Suprapubic skin (tissue), 4 donors: Measurements from ENCODE around the gene ANKRD44. TPM values are rescaled to one million over a fixed set of nuclear protein-coding genes. Genes with fewer than 3 reads are reported as not detected.

ENCODE experiments used
- DNase-seq, 2 donors: peaks; one replicate each; pipeline ENCODE4 v3.0.0-alpha.2; 2019; ENCODE audit warnings: low spot score in 2 of 2
- H3K27ac ChIP-seq: fragments of 200-600 bp; sonication (generic); one replicate; pipeline ENCODE4 v1.5.1; 2019
- H3K27me3 ChIP-seq: fragments of 200-600 bp; sonication (generic); one replicate; pipeline ENCODE4 v1.5.1; 2019
- H3K36me3 ChIP-seq: fragments of 200-600 bp; sonication (generic); one replicate; pipeline ENCODE4 v1.5.1; 2019
- H3K4me1 ChIP-seq: fragments of 200-600 bp; sonication (generic); one replicate; pipeline ENCODE4 v1.5.1; 2019
- H3K4me3 ChIP-seq: fragments of 200-600 bp; sonication (generic); one replicate; pipeline ENCODE4 v1.5.1; 2019; ENCODE audit warnings: mild to moderate bottlenecking
- H3K9me3 ChIP-seq: fragments of 200-600 bp; sonication (generic); one replicate; pipeline ENCODE4 v1.5.1; 2019
- EP300 ChIP-seq: sonication (generic); formaldehyde crosslinking; IDR thresholded peaks from one replicate; pipeline ENCODE4 v1.6.1; 2017; ENCODE audit warnings: antibody characterized with exemption
- POLR2A ChIP-seq, 2 donors: fragments of 450-650 bp; IDR thresholded peaks; one replicate each; pipeline ENCODE4 v1.6.1; 2017; ENCODE audit warnings: antibody characterized with exemption in 2 of 2, mild to moderate bottlenecking in 2 of 2, moderate library complexity in 2 of 2
- POLR2AphosphoS5 ChIP-seq, 3 donors: sonication (generic); formaldehyde crosslinking; IDR thresholded peaks; one replicate each; pipeline ENCODE4 v1.6.1; 2017; ENCODE audit warnings: antibody characterized with exemption in 3 of 3
- WGBS: methylation state at CpG from one replicate; pipeline ENCODE4 v1.1.5; 2018; 5-methylcytosine and 5-hydroxymethylcytosine counted together
- total RNA-seq, 4 donors: library from RNA; depleted of rRNA; stranded (reverse); fragments of >200 nt; gene quantifications; one replicate each; pipeline ENCODE4 v1.1.0, GENCODE V29; 2016
- TF ChIP-seq, protein P1 (sequence below), 2 donors: fragments of 200-600 bp in 1 of 2; fragments of 450-650 bp in 1 of 2; sonication (generic) in 1 of 2; IDR thresholded peaks; one replicate each; pipeline ENCODE4 v1.5.1; 2016 to 2019; ENCODE audit warnings: antibody characterized with exemption in 2 of 2, mild to moderate bottlenecking in 1 of 2, moderate library complexity in 1 of 2

The ANKRD44 gene
- total RNA-seq, 4 donors from 2014 or later, result 6.3 to 34.4 (median 17.8) TPM

DNA sequence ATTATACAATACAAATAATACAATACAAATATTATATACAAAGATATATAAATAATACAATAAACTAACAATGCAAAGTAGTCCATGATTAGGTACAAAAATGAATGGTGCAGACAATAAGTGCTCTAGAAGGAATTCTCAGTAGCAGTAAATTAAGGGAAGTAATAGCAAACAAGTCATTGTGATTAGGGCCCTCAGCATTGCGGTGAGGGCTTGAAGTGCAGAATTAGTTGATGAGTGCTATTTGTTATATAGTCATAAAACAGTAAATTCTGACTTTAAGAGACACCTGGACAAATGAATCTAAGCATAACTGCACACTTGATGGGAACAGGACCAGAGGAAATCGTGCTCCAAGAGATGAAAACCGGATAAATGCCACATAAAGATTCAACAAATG, 74.9 kb downstream of the ANKRD44 start:
- WGBS, result 88% methylated on average over 3 of the region's 3 CpGs
- peaks cover 17% of the 10 kb centered on the region for H3K4me1 ChIP-seq
- TF ChIP-seq POLR2A (IDR thresholded peaks at IDR 0.05) (no peak), POLR2AphosphoS5 (IDR thresholded peaks at IDR 0.05) (no peak), EP300 (no peak)
- TF ChIP-seq, protein P1, sequence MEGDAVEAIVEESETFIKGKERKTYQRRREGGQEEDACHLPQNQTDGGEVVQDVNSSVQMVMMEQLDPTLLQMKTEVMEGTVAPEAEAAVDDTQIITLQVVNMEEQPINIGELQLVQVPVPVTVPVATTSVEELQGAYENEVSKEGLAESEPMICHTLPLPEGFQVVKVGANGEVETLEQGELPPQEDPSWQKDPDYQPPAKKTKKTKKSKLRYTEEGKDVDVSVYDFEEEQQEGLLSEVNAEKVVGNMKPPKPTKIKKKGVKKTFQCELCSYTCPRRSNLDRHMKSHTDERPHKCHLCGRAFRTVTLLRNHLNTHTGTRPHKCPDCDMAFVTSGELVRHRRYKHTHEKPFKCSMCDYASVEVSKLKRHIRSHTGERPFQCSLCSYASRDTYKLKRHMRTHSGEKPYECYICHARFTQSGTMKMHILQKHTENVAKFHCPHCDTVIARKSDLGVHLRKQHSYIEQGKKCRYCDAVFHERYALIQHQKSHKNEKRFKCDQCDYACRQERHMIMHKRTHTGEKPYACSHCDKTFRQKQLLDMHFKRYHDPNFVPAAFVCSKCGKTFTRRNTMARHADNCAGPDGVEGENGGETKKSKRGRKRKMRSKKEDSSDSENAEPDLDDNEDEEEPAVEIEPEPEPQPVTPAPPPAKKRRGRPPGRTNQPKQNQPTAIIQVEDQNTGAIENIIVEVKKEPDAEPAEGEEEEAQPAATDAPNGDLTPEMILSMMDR (IDR thresholded peaks at IDR 0.05), result no peak

DNA sequence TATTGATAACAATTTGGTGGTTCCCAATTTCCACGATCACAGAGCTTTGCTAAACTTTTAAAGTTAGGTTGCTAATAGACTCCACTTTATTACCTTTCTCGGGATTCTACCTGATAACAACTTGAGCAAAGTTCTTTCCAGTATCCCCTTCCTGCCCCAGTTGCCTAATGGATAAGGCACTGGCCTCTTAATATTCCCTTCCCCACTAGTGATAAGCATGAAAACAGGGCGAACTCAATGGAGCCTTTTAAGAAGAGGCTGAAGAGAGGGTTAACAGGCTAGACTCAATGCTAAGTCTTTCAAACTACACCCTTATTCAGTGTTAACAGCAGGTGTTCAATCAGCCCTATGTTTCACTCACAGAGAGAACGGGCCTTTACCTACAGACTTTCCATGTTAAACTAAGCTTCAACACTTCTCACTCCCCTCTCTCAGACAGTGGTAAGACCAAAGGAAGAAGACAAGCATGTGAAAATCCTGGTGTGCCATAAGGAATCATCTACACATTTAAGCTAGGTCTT, 75.8 kb downstream of the ANKRD44 start:
- 97% methylated on average over 4 of the region's 4 CpGs for WGBS

More for the DNA sequence above, 74.9 kb downstream of the ANKRD44 start:
- DNase-seq, result no peak
- H3K9me3 ChIP-seq, result no peaks in the 10 kb centered on the region
- no peak overlapping the region for H3K4me3 ChIP-seq
- H3K27ac ChIP-seq, result no peak overlapping the region
- H3K36me3 ChIP-seq, result no peaks in the 10 kb centered on the region
- H3K27me3 ChIP-seq, result no peaks in the 10 kb centered on the region

DNA sequence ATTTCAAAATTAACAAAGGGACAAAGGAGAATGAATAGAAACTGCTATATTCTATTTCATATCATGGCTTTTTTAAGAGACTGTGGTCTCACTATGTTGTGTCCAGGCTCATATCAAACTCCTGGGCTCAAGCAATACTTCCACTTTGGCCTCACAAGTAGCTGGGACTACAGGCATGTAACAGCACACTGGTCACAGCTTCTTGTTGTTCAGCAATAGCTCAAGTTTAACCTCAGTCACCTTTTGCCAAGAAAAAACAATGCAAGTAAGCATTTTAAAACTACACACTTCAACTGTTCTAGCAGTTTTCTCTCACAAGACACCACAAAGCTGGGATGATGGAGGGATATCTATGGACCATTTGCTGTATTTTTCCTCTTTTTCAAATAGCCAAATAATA, 77.1 kb downstream of the ANKRD44 start:
- Histone ChIP-seq H3K4me1 (peaks cover 5% of the 10 kb centered on the region), H3K27ac (no peak overlapping the region), H3K4me3 (no peak overlapping the region), H3K9me3 (no peaks in the 10 kb centered on the region), H3K36me3 (no peaks in the 10 kb centered on the region), H3K27me3 (no peaks in the 10 kb centered on the region)
- no peak for DNase-seq
- TF ChIP-seq POLR2AphosphoS5 (IDR thresholded peaks at IDR 0.05) (no peak), POLR2A (IDR thresholded peaks at IDR 0.05) (no peak), EP300 (no peak)
- TF ChIP-seq, protein P1 (IDR thresholded peaks at IDR 0.05), result no peak

More for the DNA sequence above, 75.8 kb downstream of the ANKRD44 start:
- DNase-seq, result no peak
- no peaks in the 10 kb centered on the region for H3K9me3 ChIP-seq
- no peaks in the 10 kb centered on the region for H3K36me3 ChIP-seq
- no peak overlapping the region for H3K27ac ChIP-seq
- TF ChIP-seq POLR2A (IDR thresholded peaks at IDR 0.05), result no peak
- no peak for TF ChIP-seq EP300
- no peak for TF ChIP-seq POLR2AphosphoS5 (IDR thresholded peaks at IDR 0.05)
- TF ChIP-seq, protein P1 (IDR thresholded peaks at IDR 0.05), result no peak
- no peak overlapping the region for H3K4me3 ChIP-seq
- H3K27me3 ChIP-seq, result no peaks in the 10 kb centered on the region
- H3K4me1 ChIP-seq, result peaks cover 14% of the 10 kb centered on the region

DNA sequence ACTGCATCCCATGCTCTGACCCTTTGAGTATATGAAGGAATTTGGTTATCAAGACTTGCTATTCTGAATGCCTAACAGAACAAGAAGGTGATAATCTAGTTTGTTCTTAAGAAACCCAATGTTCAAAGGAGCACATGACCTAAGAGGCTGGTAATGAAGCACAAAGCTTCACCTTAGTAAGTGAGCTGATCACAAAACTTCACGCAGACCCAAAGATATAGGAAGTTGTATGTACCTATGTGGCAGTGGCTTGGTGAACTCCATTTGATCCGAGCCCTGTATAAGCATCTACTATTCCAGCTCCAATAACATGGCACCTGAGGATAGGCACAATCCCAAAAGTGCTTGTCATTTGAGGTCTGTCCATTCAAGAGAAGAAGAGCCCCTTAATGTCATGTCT, 78.6 kb downstream of the ANKRD44 start:
- no peak for DNase-seq
- H3K4me3 ChIP-seq, result no peak overlapping the region
- no peaks in the 10 kb centered on the region for H3K9me3 ChIP-seq
- H3K27me3 ChIP-seq, result no peaks in the 10 kb centered on the region
- no peaks in the 10 kb centered on the region for H3K36me3 ChIP-seq
- WGBS, result 96% methylated on average over 2 of the region's 2 CpGs
- H3K27ac ChIP-seq, result no peak overlapping the region
- TF ChIP-seq EP300 (no peak), POLR2AphosphoS5 (IDR thresholded peaks at IDR 0.05) (no peak), POLR2A (IDR thresholded peaks at IDR 0.05) (no peak)
- TF ChIP-seq, protein P1 (IDR thresholded peaks at IDR 0.05), result no peak
- H3K4me1 ChIP-seq, result peaks cover 5% of the 10 kb centered on the region

DNA sequence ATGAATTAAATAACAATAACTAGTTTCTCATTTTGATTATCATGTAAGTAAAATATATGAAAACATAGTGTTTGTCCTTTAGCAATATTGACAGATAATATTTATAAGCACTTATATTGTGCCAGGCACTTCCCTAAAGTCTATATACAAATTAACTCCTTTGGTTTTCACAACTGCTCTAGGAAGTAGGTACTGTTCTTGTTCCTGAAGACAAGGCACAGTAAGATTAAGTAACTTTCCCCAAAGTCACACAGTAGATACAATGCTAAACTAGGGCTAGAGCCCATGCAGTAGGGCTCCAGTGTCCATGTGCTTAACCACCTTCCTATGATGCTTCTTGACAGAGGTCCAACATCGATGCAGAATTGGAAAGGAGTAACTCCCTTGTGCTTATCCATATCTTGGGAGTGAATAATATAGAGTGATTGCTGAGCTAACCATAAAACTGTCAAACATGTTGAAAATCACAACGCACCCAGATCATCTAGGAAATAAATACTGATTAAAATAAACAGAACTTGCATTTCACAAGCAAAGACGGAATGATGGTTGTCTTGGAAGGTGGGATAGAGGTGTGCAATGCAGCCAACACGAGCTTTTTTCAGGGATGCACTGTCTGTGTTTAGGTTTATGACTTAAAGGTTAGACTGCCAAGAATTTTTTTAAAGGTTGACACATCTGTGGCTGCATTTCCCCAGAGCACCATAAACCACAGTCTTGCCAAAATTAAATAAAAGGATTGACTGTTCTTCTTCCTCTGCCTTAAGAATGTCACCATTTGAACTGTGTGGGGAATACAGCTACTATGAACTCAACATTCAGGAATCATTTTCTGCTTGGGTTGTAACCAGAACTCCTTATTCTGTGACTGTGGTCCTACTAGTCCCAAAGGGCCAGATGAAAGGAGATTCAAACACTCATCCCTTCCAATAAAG, 80.8 kb downstream of the ANKRD44 start:
- Histone ChIP-seq H3K27ac (no peak overlapping the region), H3K9me3 (no peaks in the 10 kb centered on the region), H3K36me3 (no peaks in the 10 kb centered on the region), H3K4me1 (peaks cover 5% of the 10 kb centered on the region), H3K4me3 (no peak overlapping the region), H3K27me3 (no peaks in the 10 kb centered on the region)
- 36% methylated on average over 4 of the region's 4 CpGs for WGBS
- no peak for TF ChIP-seq POLR2A (IDR thresholded peaks at IDR 0.05)
- TF ChIP-seq EP300, result no peak
- TF ChIP-seq POLR2AphosphoS5 (IDR thresholded peaks at IDR 0.05), result no peak
- TF ChIP-seq, protein P1 (IDR thresholded peaks at IDR 0.05), result no peak
- no peak for DNase-seq
